GM23338 (cell line): ENCODE data around the gene IGSF9B. TPM values are rescaled to one million over a fixed set of nuclear protein-coding genes. Genes with fewer than 3 reads are reported as not detected.

Source experiments
- ATAC-seq: fragments of 200-7000 bp; cut with Tn5 transposase; 3 replicates; pipeline ENCODE4 v1.9.1; 2020
- DNase-seq: peaks from one replicate; pipeline ENCODE4 v3.0.0-alpha.2; 2015; ENCODE audit warnings: low spot score
- H2AFZ ChIP-seq: fragments of 200-600 bp; sonication (generic); 2 replicates; pipeline ENCODE4 v1.8.0; 2016; ENCODE audit warnings: antibody characterized with exemption, mild to moderate bottlenecking, moderate library complexity
- H3F3A ChIP-seq: fragments of 200-600 bp; sonication (generic); replicated peaks from 2 replicates; pipeline ENCODE4 v1.8.0; 2017; ENCODE audit warnings: antibody characterized with exemption, mixed run types, low read depth
- H3K27ac ChIP-seq: fragments of 200-600 bp; sonication (generic); 2 replicates; pipeline ENCODE4 v1.6.1; 2016; ENCODE audit warnings: low read depth
- H3K27me3 ChIP-seq: fragments of 200-600 bp; sonication (generic); 2 replicates; pipeline ENCODE4 v1.8.0; 2016; ENCODE audit warnings: mild to moderate bottlenecking, mixed run types, moderate library complexity; ENCODE audit not compliant: insufficient read depth
- H3K36me3 ChIP-seq: fragments of 200-600 bp; sonication (generic); 2 replicates; pipeline ENCODE4 v1.8.0; 2016; ENCODE audit warnings: mild to moderate bottlenecking; ENCODE audit not compliant: insufficient read depth
- H3K4me1 ChIP-seq: fragments of 200-600 bp; sonication (generic); 2 replicates; pipeline ENCODE4 v1.8.0; 2016; ENCODE audit warnings: mild to moderate bottlenecking, moderate library complexity; ENCODE audit not compliant: insufficient read depth
- H3K4me2 ChIP-seq: fragments of 200-600 bp; sonication (generic); 2 replicates; pipeline ENCODE4 v1.7.1; 2017; ENCODE audit warnings: mixed run types
- H3K4me3 ChIP-seq: fragments of 200-600 bp; sonication (generic); 2 replicates; pipeline ENCODE4 v1.6.1; 2016; ENCODE audit warnings: mixed run types
- H3K79me2 ChIP-seq: fragments of 200-600 bp; sonication (generic); replicated peaks from 2 replicates; pipeline ENCODE4 v1.8.0; 2017; ENCODE audit warnings: mild to moderate bottlenecking; ENCODE audit not compliant: insufficient read depth
- H3K9me2 ChIP-seq: fragments of 200-600 bp; sonication (generic); 2 replicates; pipeline ENCODE4 v1.8.0; 2017; ENCODE audit not compliant: insufficient read depth
- H4K20me1 ChIP-seq: fragments of 200-600 bp; sonication (generic); replicated peaks from 2 replicates; pipeline ENCODE4 v1.8.0; 2017; ENCODE audit warnings: mild to moderate bottlenecking; ENCODE audit not compliant: insufficient read depth
- H3K27ac Mint-ChIP-seq: 2 replicates; pipeline ENCODE4 v1.8.0; 2020; ENCODE audit warnings: inconsistent platforms, mild to moderate bottlenecking, moderate library complexity, mixed read lengths
- H3K27me3 Mint-ChIP-seq: 3 replicates; pipeline ENCODE4 v1.8.0; 2022; ENCODE audit warnings: low read depth, mild to moderate bottlenecking, moderate library complexity, mixed read lengths, inconsistent platforms; ENCODE audit not compliant: insufficient read depth, poor library complexity
- H3K36me3 Mint-ChIP-seq: 3 replicates; pipeline ENCODE4 v1.8.0; 2021; ENCODE audit warnings: low read depth, mild to moderate bottlenecking, inconsistent platforms, moderate library complexity, mixed read lengths
- H3K4me1 Mint-ChIP-seq: 3 replicates; pipeline ENCODE4 v1.8.0; 2020; ENCODE audit warnings: mild to moderate bottlenecking, inconsistent platforms, mixed read lengths
- H3K4me3 Mint-ChIP-seq: 3 replicates; pipeline ENCODE4 v1.8.0; 2021; ENCODE audit warnings: moderate library complexity, mild to moderate bottlenecking, inconsistent platforms, mixed read lengths
- H3K9me3 Mint-ChIP-seq: 3 replicates; pipeline ENCODE4 v1.8.0; 2020; ENCODE audit warnings: moderate library complexity, mild to moderate bottlenecking, inconsistent platforms, mixed read lengths
- EZH2 ChIP-seq: fragments of 200-600 bp; sonication (generic); IDR thresholded peaks from one replicate; pipeline ENCODE4 v1.8.0; 2017; ENCODE audit warnings: antibody characterized with exemption, mild to moderate bottlenecking, low read depth; ENCODE audit not compliant: unreplicated experiment
- EZH2phosphoT487 ChIP-seq: fragments of 200-600 bp; sonication (generic); IDR thresholded peaks from one replicate; pipeline ENCODE4 v1.8.1; 2018; ENCODE audit warnings: antibody characterized with exemption; ENCODE audit not compliant: unreplicated experiment
- JUNB ChIP-seq: IDR thresholded peaks from one replicate; pipeline ENCODE4 v1.6.1; 2016; ENCODE audit warnings: antibody characterized with exemption; ENCODE audit not compliant: unreplicated experiment
- STAT1 ChIP-seq: IDR thresholded peaks from one replicate; pipeline ENCODE4 v1.6.1; 2016; ENCODE audit warnings: antibody characterized with exemption; ENCODE audit not compliant: unreplicated experiment
- ZNF114 ChIP-seq: fragments of 250-450 bp; sonication (Bioruptor Pico); IDR thresholded peaks from 2 replicates; pipeline ENCODE4 v1.5.0; 2020; ENCODE audit warnings: mild to moderate bottlenecking, moderate library complexity
- ZNF331 ChIP-seq: fragments of 250-450 bp; sonication (Bioruptor Pico); IDR thresholded peaks from 2 replicates; pipeline ENCODE4 v1.5.0; 2020; ENCODE audit warnings: low read depth, mild to moderate bottlenecking, moderate library complexity
- polyA plus RNA-seq: library from polyadenylated mRNA; unstranded; fragments of >200 nt; fragmentation: Nextera tagmentation; extraction: Ambion mirVana; gene quantifications from 2 replicates; pipeline ENCODE4 v1.2.1, GENCODE V29; 2016
- total RNA-seq: library from RNA; depleted of rRNA; stranded (reverse); fragments of >200 nt; shearing (Covaris generic); gene quantifications from 2 replicates; pipeline ENCODE4 v1.2.3, GENCODE V29; 2014
- TF ChIP-seq, protein P1 (sequence below): fragments of 250-450 bp; sonication (Bioruptor Pico); IDR thresholded peaks from 2 replicates; pipeline ENCODE4 v1.5.0; 2020; ENCODE audit warnings: mild to moderate bottlenecking, moderate library complexity
- TF ChIP-seq, protein P2 (sequence below): IDR thresholded peaks from 2 replicates; pipeline ENCODE4 v1.6.1; 2016; ENCODE audit warnings: antibody characterized with exemption
- TF ChIP-seq, protein P3 (sequence below): IDR thresholded peaks from one replicate; pipeline ENCODE4 v1.6.1; 2018; ENCODE audit warnings: antibody characterized with exemption; ENCODE audit not compliant: unreplicated experiment

The IGSF9B gene
- total and polyA plus RNA-seq, 2 experiments from 2014 or later, result 8.7 to 51.2 TPM

DNA sequence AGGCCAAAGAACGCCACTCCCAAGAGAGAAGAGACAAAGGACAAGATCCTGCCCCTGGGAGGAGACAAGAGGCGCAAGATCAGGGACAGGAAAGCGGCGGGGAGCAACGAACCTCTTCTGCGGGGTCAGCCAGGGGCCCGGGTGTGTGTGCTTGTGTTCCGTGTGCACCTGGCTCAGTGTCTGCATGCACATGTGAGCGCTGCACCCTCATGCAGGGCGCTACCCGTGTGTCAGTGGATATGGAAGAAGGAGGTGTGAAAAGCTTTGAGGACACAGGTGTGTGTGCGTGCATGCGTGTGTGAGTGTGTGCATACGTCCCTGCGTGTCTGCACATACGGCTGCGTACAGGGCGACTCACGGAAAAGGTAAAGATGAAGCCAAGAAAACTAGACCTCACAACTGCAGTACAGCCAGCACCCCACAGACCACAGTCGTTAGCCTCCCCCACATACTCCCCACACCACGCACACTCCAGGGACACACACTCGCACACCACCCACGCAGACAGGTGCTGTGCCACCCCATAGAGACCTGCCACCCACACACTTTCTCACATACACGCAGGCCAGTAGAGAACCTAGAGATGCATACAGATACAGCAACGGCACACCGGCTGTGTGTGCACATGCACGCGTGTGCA is 11.0 kb upstream of the IGSF9B start:
- ATAC-seq, result peak; percentile 22
- H3K27me3 ChIP-seq, result no peaks in the 10 kb centered on the region
- no peaks in the 10 kb centered on the region for H3K36me3 ChIP-seq
- H3K79me2 ChIP-seq, result no peaks in the 10 kb centered on the region
- H3K4me2 ChIP-seq, result no peak overlapping the region; the same call in 1 of the 2 replicates
- H3F3A ChIP-seq, result no peaks in the 10 kb centered on the region
- Mint-ChIP-seq H3K4me3 (peak overlapping the region; percentile 64; the same call in 2 of the 3 replicates), H3K27me3 (peaks cover 7% of the 10 kb centered on the region), H3K4me1 (peaks cover 10% of the 10 kb centered on the region), H3K36me3 (no peaks in the 10 kb centered on the region; the same call in 2 of the 3 replicates), H3K9me3 (no peaks in the 10 kb centered on the region), H3K27ac (no peak overlapping the region)
- H2AFZ ChIP-seq, result peak overlapping the region; percentile 97
- H3K4me3 ChIP-seq, result peak overlapping the region; percentile 15; the same call in 1 of the 2 replicates
- H3K4me1 ChIP-seq, result no peaks in the 10 kb centered on the region
- no peak for DNase-seq
- TF ChIP-seq EZH2phosphoT487 (no peak), STAT1 (no peak), ZNF114 (no peak), JUNB (no peak), EZH2 (no peak), ZNF331 (CRISPR knock-in tag) (no peak)
- TF ChIP-seq, protein P1, sequence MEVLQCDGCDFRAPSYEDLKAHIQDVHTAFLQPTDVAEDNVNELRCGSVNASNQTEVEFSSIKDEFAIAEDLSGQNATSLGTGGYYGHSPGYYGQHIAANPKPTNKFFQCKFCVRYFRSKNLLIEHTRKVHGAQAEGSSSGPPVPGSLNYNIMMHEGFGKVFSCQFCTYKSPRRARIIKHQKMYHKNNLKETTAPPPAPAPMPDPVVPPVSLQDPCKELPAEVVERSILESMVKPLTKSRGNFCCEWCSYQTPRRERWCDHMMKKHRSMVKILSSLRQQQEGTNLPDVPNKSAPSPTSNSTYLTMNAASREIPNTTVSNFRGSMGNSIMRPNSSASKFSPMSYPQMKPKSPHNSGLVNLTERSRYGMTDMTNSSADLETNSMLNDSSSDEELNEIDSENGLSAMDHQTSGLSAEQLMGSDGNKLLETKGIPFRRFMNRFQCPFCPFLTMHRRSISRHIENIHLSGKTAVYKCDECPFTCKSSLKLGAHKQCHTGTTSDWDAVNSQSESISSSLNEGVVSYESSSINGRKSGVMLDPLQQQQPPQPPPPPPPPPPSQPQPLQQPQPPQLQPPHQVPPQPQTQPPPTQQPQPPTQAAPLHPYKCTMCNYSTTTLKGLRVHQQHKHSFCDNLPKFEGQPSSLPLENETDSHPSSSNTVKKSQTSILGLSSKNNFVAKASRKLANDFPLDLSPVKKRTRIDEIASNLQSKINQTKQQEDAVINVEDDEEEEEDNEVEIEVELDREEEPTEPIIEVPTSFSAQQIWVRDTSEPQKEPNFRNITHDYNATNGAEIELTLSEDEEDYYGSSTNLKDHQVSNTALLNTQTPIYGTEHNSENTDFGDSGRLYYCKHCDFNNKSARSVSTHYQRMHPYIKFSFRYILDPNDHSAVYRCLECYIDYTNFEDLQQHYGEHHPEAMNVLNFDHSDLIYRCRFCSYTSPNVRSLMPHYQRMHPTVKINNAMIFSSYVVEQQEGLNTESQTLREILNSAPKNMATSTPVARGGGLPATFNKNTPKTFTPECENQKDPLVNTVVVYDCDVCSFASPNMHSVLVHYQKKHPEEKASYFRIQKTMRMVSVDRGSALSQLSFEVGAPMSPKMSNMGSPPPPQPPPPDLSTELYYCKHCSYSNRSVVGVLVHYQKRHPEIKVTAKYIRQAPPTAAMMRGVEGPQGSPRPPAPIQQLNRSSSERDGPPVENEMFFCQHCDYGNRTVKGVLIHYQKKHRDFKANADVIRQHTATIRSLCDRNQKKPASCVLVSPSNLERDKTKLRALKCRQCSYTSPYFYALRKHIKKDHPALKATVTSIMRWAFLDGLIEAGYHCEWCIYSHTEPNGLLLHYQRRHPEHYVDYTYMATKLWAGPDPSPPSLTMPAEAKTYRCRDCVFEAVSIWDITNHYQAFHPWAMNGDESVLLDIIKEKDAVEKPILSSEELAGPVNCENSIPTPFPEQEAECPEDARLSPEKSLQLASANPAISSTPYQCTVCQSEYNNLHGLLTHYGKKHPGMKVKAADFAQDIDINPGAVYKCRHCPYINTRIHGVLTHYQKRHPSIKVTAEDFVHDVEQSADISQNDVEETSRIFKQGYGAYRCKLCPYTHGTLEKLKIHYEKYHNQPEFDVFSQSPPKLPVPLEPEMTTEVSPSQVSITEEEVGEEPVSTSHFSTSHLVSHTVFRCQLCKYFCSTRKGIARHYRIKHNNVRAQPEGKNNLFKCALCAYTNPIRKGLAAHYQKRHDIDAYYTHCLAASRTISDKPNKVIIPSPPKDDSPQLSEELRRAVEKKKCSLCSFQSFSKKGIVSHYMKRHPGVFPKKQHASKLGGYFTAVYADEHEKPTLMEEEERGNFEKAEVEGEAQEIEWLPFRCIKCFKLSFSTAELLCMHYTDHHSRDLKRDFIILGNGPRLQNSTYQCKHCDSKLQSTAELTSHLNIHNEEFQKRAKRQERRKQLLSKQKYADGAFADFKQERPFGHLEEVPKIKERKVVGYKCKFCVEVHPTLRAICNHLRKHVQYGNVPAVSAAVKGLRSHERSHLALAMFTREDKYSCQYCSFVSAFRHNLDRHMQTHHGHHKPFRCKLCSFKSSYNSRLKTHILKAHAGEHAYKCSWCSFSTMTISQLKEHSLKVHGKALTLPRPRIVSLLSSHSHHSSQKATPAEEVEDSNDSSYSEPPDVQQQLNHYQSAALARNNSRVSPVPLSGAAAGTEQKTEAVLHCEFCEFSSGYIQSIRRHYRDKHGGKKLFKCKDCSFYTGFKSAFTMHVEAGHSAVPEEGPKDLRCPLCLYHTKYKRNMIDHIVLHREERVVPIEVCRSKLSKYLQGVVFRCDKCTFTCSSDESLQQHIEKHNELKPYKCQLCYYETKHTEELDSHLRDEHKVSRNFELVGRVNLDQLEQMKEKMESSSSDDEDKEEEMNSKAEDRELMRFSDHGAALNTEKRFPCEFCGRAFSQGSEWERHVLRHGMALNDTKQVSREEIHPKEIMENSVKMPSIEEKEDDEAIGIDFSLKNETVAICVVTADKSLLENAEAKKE (CRISPR knock-in tag), result no peak
- TF ChIP-seq, protein P2, sequence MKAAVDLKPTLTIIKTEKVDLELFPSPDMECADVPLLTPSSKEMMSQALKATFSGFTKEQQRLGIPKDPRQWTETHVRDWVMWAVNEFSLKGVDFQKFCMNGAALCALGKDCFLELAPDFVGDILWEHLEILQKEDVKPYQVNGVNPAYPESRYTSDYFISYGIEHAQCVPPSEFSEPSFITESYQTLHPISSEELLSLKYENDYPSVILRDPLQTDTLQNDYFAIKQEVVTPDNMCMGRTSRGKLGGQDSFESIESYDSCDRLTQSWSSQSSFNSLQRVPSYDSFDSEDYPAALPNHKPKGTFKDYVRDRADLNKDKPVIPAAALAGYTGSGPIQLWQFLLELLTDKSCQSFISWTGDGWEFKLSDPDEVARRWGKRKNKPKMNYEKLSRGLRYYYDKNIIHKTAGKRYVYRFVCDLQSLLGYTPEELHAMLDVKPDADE, result no peak
- TF ChIP-seq, protein P3, sequence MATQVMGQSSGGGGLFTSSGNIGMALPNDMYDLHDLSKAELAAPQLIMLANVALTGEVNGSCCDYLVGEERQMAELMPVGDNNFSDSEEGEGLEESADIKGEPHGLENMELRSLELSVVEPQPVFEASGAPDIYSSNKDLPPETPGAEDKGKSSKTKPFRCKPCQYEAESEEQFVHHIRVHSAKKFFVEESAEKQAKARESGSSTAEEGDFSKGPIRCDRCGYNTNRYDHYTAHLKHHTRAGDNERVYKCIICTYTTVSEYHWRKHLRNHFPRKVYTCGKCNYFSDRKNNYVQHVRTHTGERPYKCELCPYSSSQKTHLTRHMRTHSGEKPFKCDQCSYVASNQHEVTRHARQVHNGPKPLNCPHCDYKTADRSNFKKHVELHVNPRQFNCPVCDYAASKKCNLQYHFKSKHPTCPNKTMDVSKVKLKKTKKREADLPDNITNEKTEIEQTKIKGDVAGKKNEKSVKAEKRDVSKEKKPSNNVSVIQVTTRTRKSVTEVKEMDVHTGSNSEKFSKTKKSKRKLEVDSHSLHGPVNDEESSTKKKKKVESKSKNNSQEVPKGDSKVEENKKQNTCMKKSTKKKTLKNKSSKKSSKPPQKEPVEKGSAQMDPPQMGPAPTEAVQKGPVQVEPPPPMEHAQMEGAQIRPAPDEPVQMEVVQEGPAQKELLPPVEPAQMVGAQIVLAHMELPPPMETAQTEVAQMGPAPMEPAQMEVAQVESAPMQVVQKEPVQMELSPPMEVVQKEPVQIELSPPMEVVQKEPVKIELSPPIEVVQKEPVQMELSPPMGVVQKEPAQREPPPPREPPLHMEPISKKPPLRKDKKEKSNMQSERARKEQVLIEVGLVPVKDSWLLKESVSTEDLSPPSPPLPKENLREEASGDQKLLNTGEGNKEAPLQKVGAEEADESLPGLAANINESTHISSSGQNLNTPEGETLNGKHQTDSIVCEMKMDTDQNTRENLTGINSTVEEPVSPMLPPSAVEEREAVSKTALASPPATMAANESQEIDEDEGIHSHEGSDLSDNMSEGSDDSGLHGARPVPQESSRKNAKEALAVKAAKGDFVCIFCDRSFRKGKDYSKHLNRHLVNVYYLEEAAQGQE, result no peak
- H4K20me1 ChIP-seq, result no peaks in the 10 kb centered on the region
- H3K27ac ChIP-seq, result no peak overlapping the region
- no peaks in the 10 kb centered on the region for H3K9me2 ChIP-seq
